Activated CD8-positive, alpha-beta memory T cell treated with anti-CD3 and anti-CD28 coated beads, Interleukin-2, amount 50 U/mL, for 48 hours (primary cell): Measurements from ENCODE around the gene ZDHHC11.
"Not testable (repeated sequence)": the region's sequence is repeated elsewhere in the genome, so short reads cannot be mapped to it uniquely, and the experiment has no call there.

ENCODE experiments used
- DNase-seq: peaks from one replicate; pipeline ENCODE4 v3.0.0-alpha.2; 2020

ZDHHC11 gene

GRCh38 chr5:856531-857425 is 6.0 kb upstream of the ZDHHC11 start:
- no peak for DNase-seq

DNA sequence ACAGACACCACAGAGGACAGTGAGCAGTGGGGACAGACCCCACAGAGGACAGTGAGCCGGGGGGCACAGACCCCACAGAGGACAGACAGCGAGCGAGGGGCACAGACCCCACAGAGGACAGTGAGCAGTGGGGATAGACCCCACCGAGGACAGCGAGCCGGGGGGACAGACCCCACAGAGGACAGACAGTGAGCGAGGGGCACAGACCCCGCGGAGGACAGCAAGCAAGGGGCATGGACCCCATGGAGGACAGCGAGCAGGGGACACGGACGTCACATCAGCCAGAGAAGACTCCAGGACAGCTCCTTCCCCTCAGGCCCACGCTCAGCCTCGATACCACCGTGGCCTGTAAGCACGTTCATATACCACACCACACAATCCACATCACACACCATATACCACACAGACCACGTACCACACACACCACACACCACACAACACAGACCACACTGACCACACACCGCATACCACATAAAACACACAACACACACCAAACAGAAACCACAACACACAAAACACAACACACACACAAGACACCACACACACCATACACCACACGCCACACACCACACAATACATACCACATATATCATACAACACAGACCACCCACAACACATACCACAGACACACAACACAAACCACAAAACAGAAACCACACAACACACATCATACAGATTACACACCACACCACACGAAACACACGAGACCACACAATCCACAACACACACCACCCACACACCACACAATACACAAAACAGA is 5.2 kb upstream of the ZDHHC11 start:
- DNase-seq, result no peak

DNA sequence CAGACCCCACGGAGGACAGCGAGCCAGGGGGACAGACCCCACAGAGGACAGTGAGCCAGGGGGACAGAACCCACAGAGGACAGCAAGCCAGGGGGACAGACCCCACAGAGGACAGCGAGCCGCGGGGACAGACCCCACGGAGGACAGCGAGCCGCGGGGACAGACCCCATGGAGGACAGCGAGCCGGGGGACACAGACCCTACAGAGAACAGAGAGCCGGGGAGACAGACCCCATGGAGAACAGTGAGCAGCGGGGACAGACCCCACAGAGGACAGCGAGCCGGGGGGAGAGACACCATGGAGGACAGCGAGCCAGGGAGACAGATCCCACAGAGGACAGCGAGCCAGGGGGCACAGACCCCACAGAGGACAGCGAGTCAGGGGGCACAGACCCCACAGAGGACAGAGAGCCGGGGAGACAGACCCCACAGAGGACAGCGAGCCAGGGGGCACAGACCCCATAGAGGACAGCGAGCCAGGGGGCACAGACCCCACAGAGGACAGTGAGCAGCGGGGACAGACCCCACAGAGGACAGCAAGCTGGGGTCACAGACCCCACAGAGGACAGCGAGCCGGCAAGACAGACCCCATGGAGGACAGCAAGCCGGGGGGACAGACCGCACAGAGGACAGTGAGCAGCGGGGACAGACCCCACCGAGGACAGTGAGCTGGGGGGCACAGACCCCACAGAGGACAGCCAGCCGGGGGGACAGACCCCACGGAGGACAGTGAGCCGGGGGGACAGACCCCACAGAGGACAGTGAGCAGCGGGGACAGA is 4.4 kb upstream of the ZDHHC11 start:
- no peak for DNase-seq

GRCh38 chr5:854217-854616 is 3.4 kb upstream of the ZDHHC11 start:
- no peak for DNase-seq

GRCh38 chr5:853416-854090 is 2.8 kb upstream of the ZDHHC11 start:
- not testable (repeated sequence) for DNase-seq

GRCh38 chr5:852431-853401 is 1.9 kb upstream of the ZDHHC11 start:
- no peak for DNase-seq

- DNase-seq, result no peak
These were observed 1.2 kb upstream of the ZDHHC11 start for GRCh38 chr5:852018-852417.

- peak; percentile 20 for DNase-seq
These were observed 767 bp upstream of the ZDHHC11 start for GRCh38 chr5:851553-851952.

- DNase-seq, result peak; percentile 34
These were observed 290 bp upstream of the ZDHHC11 start for GRCh38 chr5:851076-851475.

DNA sequence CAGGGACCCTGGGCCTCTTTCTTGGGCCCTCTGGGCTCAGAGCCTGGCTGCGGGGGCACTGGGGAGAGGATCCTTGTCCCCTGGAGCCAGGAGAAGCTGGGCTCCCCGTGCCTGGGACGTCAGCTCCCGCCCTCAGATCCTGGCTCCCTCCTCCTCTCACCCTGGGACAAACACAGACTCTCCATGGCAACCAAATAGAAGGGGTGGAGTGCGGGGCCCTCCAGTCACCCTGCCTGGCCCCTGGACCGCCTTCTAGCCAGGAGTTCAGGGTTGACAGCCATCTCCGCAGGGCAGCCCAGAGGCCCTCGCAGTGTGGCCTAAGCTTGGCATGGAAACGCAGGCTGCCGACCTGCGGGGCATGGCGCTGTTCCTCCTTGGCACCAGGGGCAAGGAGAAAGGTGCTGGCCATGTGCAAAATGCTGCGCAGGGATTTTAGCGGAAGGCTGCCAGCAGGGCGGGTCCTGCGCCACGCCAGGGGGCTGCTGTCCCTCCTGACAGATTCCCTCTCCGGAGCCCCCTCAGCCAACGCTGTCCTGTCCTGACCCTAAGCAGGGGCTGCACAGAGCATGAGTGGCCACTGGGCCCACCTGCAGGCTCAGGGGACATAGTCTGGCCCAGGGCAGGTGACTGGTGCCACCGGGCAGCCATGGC is 1.0 kb downstream of the ZDHHC11 start:
- peak; percentile 32 for DNase-seq

GRCh38 chr5:848671-849111 is 2.1 kb downstream of the ZDHHC11 start:
- DNase-seq, result peak; percentile 25

DNA sequence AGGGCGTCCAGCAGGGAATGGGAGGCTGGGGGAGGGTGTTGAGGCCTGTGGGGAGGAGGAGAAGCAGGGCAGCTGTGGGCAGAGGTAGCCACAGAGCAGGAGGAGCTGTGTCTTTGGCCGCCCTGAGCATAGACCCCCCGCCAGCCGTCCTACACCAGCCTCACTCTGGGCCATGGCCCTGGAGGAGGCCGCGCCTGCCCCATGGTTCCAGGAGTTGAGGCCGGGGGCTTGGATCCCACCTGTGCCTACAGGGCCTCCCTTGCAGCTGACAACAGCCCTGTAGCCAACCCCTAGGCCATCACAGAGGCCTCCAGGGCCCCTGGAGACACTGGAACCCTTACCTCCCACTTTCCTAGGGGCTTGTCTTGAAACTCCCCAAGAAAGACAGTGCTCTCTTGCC is 3.0 kb downstream of the ZDHHC11 start:
- peak; percentile 42 for DNase-seq

DNA sequence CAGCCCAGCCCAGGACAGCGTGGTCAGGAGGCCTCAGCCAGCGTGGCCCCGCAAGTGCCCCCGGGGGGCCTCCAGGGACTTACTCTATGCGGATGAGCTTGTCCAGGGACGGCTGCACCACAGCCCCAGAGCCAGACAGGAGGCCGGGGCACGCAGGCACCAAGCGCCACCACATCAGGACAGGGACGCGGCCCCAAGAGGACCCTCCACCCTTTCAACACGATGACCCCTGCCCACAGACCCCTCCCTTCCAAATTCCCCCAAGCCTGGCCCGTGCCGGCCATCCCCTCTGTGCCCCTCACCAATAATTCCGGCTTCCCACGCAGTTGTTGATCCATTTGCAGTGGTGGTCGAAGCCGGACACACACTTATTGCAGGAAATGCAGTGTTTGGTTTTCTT is 3.6 kb downstream of the ZDHHC11 start:
- not testable (repeated sequence) for DNase-seq

GRCh38 chr5:846602-847091 is 4.1 kb downstream of the ZDHHC11 start:
- DNase-seq, result peak; percentile 52

- not testable (repeated sequence) for DNase-seq
These were observed 4.8 kb downstream of the ZDHHC11 start for GRCh38 chr5:845676-846601.

DNA sequence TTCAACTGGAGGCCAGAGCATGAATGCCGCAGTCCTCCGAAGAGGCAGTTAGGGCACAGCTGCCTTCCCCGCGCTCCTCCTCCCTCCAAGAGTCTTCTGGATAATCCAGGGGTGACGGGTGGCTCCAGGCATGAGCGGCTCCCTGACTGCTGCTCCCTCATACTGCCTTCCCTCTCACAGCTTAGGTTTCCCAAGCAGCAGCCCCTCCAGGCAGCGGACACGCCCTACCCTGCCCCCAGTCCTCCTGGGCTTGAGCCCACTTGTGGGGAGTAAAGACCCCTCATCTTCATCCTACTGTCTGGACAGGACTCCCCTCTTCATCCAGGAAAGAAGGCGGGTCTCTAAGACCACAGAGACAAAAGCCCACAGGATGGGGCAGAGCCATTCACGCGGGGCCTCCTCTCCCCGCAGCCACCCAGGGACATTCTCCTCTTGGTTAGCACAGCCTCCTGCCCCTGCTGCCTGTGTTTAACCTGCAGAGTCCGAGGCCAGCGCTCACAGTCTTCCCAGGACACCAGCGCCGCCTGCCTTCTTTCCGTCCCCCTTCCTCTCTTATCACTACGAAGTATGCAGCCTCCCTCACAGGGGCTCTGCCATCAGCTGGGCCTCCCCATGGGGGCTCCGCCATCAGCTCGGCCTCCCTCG is 5.6 kb downstream of the ZDHHC11 start:
- peak; percentile 46 for DNase-seq

- DNase-seq, result peak; percentile 45
These were observed 6.4 kb downstream of the ZDHHC11 start for GRCh38 chr5:844426-844825.

GRCh38 chr5:843926-844325 is 6.9 kb downstream of the ZDHHC11 start:
- DNase-seq, result peak; percentile 40

DNA sequence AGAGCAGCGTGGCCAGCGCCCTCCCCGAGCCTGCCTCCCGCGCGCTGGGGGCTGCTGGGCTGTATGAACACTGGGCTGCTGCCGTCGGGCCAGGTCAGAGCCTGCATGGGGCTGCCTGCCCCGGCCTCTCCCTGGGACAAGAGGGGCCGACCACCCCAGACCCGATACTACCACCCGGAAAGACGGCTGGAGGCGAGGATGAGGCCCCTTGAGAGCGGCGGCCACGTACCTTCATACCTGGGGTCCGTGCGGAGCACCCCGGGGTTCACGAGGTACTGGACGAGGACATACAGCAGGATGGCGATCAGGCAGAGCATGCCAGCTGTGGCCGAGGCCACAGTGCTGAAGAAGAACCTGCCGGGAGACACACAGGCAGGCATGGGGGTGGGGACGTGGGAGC is 7.4 kb downstream of the ZDHHC11 start:
- DNase-seq, result peak; percentile 43
